GF-D8 (cell line): ENCODE measurements around the gene VSX1.

Experiments used
- DNase-seq: peaks from one replicate; lab custom pipeline; 2025; lab: John Stamatoyannopoulos, UW

Gene VSX1

DNA sequence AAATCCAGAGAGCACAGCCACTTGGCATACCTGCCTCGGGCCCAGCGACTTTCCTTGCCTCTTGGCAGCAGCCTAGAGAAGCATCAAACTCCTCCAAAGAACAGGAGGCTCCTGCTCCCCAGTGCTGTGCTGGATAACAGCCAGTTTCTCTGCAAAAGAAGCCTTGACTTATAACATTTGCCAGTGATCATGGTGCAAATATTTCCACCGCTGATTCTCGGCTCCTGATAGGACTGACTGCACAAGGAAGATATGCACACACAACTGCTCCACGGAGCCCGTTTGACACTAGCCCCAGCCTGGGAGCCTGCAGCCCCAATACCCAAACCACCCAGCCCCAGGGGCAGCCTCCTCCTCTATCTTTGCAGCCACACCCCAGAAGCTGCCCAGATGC, 41.5 kb downstream of the VSX1 start:
- no peak for DNase-seq

DNA sequence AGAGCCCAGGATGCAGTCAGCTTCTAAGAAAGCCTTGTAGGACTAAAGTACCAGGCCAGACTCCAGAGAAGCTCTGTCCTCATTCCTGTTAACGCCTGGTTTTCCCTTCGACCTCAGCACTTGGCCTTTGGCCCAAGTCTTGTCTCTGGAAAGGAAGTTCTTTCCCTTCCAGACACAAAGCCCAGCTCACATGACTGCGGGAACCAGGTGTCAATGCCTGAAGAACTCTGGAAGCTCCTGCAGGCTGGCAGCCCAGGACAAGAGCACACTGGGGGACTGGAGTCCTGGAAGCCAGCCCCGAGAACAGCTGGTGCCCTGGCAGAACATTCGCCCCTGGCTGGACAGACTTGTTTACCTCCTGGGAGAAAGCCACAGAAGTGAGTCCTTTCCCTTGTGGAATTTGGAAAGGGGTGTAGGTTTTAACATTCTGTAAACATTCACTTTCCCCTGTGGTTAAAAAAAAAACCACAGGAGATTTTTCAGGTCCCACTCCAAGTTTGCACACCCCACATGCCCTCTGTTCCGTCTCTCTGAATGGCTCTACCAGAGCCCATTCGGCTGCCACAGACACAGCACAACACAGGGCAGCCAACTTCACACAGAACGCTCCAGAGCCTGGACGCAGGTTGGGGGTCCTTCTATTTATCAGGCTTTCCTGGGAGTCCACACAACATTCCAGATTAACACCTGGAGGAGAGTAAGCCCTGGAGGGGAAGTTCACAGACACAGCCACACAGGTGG, 42.1 kb downstream of the VSX1 start:
- DNase-seq: no peak

DNA sequence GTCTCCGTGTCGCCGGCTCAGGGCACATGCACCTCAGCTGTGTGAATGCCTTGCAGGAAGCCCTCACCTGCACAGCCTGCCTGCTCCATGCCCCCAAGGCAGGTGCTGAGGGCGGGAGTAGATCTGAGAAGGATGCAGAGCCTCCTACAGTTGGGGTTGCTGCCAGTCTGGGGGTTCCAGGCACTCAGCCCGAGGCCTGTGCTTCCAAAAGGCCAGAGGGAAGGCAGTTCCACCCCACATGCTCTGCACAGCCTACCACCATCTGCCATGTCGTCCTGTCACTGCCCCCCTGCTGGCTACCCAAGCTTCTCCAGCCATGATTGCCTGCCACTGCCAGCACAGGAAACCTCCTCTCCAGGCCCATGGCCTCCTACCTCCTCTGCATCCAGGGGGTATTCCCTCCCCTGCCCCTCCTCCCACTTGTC, 43.3 kb downstream of the VSX1 start:
- no peak for DNase-seq

DNA sequence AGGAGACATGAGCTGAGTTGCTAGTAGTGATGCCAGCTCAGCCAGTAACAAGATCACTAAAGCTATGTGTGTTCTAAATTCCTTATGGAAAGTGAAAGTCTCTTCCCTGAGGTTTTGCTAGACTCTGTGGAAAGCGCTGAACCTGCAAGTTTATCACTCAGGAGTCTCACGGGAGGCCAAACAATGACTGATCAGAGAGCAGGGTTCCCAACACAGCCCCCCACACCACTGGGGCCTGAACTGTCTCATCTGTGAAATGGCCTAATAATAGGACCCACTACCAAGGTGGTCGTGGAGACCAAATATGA, 43.9 kb downstream of the VSX1 start:
- no peak for DNase-seq

DNA sequence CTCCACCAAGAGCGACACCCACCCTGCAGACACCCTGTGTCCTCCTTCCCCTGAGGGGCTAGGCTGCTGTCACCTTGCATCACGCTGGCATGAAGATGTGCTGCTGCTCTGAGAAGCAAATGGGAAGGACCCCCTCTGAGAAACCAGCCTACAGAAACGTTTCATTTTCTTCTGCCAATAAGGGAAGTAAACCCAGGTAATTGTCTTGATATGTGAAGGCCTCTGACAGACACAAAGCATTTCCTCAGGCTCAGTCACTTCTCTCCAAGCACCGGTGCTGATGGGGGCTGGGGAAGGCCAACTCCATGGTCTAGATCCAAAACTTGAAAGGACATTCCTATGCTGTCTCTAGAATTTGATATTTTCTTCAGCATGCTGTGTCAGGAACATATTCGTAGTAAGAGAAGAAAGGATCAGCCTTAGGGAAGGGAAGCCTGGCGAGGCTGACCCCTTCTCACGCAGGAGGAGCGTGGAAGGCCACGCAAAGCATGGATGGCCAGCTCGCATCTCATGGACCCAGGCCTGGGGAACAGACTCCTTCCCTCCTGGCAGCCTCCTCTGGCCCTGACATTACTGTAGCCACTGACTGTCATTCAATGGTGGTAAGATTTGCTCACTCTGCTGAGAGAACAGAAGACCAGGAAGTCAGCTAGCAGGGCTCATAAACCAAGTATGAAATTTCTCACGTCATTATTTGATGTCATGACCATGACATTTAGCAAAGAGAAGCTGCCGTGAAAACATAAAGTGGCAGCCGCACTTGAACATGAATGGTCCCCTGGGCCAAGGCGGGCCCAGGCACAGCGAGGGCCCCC, 44.4 kb downstream of the VSX1 start:
- DNase-seq: no peak

DNA sequence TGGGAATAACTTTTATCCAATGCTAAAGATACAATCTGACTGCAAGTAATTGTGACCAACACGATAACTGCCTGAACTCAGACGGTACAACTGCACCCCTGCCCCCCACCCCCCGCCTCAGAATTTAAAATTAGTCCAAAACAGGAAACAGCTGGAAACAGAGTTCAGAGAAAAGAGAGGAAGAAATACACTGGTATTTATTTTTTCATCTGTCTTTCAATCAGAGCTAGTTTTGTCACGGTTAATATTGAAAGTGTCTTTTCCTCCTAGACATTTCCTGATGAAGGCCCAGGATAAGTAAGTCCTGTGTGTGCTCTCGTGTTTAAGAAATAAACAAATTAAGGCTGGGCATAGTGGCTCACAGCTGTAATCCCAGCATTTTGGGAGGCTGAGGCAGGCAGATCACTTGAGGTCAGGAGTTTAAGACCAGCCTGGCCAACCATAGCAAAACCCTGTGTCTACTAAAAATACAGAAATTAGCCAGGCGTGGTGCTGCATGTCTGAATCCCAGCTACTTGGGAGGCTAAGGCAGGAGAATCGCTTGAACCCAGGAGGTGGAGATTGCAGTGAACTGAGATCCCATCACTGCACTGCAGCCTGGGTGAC, 45.5 kb downstream of the VSX1 start:
- DNase-seq: no peak

DNA sequence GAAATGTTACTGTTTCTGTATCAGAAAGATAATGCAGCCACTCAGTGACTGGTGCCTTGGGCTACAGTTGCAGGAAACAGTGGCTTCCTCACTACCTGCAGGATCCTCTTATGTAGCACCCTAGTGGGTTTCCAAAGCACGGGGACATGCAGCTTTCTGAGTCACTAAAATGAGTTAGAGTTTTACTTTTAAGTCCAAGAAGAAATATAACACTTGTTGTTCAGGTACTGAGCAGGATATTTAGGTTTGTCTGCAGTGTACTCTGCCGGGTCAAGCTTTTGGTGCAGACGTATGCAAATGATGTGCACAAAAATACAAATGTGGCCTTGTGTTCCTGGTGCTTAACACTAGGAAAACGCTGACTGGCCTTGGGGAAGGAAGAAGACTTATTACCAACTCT, 46.0 kb downstream of the VSX1 start:
- DNase-seq: no peak

DNA sequence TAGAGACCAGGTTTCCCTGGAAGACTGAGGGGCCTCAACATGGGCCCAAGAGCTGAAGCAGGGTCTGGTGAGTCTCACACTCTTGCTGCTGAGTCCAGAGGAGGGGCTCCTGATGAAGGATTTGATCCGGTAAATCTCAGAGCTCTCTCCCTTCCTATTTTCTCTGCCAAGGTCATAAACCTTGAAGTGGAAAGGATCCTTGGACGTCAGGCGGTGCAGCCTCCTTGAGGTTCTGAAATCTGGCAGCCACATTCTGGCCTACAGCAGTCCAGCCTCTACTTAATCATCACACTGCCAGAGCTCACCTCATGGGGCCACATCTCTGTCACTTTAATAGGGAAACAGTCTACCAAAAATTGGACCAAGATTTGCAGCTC, 48.0 kb downstream of the VSX1 start:
- no peak for DNase-seq

DNA sequence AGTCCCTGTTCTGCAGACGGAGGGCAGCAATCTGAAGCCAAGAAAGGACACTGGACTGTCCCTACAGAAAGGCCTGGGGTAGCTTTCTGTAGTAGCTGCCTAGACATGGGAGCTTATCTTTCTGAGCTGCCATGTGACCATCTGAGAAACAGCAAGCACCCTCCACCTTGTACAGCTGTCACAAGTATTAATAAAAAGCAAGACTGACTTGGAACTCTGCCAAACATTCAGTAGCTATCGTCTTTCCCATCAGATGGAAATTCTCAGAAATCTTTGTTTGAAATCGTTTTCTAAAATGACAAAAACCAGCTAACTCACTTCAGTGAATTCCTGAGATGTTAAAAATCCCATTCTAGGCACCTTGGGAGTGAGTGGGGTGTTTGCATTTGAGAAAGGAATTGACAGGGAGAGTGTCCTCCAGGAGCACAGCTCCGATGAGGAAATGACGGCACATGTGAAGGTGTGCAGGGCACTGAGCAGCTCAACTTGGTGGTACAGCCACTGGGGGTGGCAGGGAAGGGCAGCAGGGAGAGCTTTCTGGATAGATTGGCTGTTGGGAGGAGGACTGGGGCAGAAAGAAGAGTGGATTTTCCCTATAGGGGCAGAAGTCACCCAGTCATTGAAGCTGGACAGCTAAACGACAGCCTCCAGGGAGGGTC, 48.5 kb downstream of the VSX1 start:
- DNase-seq: no peak

DNA sequence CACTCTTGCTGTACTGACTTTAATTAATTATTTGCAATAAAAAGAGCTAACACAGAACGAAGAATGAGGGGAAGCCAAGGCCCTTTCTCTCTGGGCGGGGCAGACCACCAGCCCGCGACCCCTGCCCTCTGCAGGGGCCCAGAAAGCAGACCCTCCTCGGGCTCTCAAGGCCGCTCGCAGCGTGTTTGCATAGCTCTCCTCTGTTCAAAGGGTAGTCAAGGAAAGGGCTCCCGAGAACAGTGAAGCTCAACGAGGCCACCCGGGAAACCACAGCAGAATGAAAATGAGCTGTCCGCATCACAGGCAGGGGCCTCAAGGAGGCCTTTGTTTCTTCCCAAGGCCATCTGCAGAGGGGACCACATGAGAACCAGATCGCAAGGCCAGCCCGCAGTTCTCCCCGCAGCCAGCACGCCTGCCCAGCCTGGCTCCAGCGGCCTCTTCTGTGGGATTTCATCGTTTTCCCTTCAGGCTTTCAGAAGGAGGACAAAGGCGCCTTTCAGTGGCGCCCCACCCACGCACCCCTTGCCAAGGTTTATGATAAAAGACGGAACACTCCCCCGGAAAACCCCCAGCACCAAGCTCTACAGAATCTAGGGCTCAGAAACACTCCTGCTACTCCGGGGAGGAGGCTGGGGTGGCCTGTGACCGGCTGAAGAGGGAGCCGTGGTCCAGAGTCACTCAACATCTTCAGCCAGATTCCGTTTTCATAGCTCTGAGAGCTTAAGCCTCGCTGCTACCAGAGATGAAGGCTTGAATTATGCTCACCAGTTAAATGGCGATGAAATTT, 49.3 kb downstream of the VSX1 start:
- no peak for DNase-seq

DNA sequence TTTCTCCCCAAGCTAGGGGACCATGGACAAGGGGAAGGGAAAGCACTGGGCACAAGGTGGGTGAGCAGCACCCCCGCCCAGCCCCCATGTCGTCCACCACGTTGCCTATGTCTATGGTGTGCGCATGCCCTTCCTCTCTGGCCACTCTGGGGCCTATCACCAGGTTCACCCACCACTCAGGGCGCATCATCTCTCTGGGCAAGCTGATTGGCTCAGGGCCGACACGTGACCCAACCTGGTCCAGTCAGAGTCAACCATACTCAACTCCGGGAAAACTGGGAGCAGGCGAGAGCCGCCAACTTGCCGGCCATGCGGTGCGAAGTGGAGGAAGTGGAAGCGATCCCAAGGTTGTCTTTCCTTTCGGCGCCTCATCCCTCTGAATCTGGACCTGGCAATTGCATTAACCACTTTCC, 49.9 kb downstream of the VSX1 start:
- no peak for DNase-seq

DNA sequence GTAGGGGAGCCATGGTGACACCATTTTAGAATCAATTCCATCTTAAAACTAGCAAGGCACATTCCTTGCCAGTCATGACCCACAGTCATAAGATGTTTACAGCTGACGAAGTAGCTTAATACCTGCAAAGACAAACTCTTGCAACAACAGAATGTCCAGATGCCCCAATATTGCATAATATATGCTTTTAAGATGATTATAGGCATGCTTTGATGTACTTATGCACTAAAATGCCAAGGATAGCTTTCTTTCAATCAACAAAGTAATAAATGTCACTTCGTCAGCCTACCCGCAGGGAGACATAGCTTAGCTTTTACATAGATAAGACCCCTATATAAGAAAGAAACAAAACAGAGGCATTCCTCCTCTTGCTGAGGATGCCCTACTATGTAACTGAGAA, 50.7 kb downstream of the VSX1 start:
- DNase-seq: no peak

DNA sequence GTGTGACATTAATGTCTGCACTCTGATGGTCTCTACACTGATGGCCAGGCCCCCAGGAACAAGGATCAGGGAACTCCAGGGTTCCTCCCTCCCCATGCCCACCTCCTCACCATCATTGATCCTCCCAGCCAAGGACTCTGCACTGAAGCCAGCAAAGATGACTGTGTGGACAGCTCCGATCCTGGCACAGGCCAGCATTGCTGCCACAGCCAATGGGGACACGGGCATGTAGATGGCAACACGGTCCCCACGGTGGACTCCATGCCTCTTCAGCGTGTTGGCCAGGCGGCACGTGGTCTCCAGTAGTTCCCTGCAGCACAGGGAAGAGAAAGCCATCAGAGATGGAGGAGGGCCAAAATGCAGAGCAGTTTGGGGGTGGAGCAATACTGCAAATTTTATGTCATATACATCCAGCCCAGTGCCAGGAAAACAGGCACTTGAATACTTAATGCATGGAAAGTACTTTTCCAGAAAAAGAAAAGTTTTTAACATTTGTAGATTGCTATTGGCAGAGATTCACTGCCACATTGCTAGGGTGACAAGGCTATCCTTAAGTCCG, 51.2 kb downstream of the VSX1 start:
- DNase-seq: no peak

DNA sequence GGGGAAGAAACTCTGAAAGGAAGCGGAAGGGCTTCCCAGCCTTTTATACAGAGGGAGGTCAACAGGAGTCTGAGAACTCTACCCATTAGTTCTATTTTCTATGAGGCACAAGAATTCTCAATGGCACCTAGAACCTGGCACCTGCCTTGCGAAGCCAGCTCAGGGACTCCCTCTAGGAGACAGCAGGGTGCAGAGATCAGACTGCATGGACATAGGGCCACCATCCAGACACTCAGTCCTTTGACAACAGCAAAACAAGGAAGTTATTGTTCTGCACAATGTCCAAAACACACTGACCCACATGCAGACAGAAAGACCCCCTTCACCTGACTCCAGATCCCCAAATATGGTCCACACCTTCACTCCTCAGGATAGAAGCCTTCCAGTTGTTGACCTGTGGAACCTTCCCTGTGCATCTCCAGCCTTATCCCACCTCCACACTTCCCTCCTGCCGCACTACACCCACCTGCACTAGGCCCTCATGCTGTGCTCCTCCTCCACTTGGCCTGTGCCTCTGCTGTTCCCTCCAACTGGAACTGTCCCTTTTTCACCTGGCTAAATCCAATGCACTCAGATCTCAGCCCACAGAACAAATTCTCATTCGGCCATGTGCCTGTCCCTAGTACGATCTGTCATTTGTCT, 51.8 kb downstream of the VSX1 start:
- no peak for DNase-seq

DNA sequence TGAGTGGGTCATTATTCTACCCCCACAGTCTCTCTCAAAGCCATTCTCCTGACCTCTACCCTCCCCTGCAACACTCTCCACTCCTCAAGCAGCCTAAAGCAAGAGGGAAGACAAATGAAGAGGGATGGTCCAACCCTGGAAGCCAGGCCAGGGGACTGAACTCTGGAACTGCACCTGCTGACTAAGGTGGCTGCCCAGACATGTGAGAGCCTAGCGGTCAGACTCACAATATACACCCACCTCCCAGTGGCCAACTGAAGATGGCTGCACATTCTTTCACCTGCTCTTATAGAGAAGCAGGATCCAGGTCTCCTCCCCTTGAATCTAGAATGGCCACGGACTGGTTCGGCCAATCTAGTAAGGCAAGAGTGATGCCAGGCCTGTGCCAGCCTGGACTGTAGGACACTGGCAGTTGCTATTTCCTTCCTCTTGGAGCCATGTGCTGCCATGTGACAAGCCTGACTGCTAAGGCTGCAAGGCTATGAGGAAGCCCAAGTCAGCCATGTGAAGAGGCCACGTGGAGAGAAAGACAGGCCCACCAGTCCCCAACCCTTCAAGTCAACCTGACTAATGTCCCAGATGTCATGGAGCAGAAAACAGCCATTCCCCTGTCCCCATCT, 55.8 kb downstream of the VSX1 start:
- DNase-seq: peak; percentile 27
